ENCODE measurements around the gene ELMO1.

ELMO1 gene

DNA sequence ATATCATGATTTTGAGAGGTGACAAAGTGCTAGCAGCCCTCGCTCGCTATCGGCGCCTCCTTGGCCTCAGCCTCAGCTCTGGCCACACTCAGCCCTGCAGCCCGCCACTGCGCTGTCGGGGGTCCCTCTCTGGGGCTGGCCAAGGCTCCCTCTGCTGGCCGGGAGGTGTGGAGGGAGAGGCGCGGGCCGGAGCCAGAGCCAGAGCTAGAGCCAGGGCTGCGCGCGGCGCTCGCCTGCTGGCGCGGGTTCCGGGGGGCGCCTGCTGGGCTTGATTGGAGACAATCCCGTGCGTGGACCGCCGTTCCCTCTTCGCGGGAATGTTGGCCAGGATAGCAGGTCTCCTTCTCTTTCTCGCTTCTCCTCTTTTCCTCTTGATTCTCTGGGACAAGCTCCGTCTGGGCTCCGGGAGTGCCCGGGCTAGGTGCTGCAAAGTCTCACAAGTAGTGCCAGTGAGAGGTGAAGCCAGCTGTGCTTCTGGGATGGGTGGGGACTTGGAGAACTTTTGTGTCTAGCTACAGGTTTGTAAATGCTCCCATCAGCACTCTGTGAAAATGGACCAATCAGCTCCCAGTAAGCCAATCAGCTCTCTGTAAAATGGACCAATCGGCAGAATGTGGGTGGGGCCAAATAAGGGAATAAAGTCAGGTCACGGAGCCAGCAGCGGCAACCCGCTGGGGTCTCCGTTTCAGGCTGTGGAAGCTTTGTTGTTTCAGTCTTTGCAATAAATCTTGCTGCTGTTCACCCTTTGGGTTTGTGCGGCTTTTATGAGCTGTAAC lies 43.4 kb upstream of the ELMO1 start:
- DNase-seq (ENCODE audit: low spot score), result no peak
- TF ChIP-seq, protein P1, sequence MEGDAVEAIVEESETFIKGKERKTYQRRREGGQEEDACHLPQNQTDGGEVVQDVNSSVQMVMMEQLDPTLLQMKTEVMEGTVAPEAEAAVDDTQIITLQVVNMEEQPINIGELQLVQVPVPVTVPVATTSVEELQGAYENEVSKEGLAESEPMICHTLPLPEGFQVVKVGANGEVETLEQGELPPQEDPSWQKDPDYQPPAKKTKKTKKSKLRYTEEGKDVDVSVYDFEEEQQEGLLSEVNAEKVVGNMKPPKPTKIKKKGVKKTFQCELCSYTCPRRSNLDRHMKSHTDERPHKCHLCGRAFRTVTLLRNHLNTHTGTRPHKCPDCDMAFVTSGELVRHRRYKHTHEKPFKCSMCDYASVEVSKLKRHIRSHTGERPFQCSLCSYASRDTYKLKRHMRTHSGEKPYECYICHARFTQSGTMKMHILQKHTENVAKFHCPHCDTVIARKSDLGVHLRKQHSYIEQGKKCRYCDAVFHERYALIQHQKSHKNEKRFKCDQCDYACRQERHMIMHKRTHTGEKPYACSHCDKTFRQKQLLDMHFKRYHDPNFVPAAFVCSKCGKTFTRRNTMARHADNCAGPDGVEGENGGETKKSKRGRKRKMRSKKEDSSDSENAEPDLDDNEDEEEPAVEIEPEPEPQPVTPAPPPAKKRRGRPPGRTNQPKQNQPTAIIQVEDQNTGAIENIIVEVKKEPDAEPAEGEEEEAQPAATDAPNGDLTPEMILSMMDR (IDR thresholded peaks at IDR 0.05), result no peak
- Histone ChIP-seq H3K4me3 (no peak overlapping the region), H3K27ac (no peak overlapping the region)

DNA sequence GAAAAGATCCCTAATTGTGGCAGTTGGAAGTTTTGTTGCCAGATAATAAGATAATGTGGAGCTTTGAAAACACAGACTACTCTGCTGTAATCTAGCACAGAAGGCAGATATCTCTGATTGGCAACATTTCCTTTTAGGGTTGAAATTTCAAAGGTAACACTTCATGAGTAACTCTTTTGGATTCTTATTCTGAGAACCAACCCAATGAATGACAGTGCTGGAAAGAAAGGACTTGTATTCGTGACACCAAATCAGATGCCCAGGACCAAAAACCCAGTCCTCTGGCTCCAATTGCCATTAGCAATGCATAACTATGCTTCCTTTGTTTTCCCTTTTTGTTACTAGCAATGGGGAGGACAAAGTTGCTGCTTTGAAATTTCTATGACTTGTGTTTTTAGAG lies 41.0 kb upstream of the ELMO1 start:
- no peak for DNase-seq (ENCODE audit: low spot score)
- TF ChIP-seq, protein P1 (IDR thresholded peaks at IDR 0.05), result no peak
- no peak overlapping the region for H3K27ac ChIP-seq
- no peak overlapping the region for H3K4me3 ChIP-seq

DNA sequence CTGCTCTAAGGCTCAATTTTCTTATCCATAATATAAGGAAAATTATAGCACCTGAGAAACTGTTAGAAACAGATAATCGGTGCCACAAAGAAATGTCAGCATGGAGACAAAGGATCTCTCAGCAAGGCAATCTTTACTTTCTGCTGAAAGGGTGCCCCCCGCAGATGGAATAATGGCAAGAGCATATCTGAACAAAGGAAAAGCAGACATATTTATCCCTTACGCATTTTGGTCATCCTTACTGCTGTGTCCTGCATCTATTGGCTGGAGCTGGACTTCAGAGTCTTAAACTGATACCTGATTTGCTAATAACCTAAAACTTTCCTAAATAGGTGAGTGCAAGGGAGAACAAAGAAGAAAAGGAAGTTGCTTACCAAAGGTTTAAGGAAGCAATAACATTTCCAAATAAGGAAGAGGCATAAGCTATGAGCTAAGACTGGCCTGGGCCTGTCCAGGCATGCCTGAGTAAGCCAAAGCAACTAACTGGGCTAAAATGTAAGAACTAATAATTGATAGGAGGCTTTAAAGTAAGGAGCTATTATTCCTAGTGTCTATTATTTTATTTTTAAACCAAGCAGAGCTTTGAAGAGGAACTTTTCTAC lies 39.6 kb upstream of the ELMO1 start:
- TF ChIP-seq, protein P1 (IDR thresholded peaks at IDR 0.05), result no peak
- DNase-seq (ENCODE audit: low spot score), result no peak
- Histone ChIP-seq H3K27ac (no peak overlapping the region), H3K4me3 (no peak overlapping the region)

DNA sequence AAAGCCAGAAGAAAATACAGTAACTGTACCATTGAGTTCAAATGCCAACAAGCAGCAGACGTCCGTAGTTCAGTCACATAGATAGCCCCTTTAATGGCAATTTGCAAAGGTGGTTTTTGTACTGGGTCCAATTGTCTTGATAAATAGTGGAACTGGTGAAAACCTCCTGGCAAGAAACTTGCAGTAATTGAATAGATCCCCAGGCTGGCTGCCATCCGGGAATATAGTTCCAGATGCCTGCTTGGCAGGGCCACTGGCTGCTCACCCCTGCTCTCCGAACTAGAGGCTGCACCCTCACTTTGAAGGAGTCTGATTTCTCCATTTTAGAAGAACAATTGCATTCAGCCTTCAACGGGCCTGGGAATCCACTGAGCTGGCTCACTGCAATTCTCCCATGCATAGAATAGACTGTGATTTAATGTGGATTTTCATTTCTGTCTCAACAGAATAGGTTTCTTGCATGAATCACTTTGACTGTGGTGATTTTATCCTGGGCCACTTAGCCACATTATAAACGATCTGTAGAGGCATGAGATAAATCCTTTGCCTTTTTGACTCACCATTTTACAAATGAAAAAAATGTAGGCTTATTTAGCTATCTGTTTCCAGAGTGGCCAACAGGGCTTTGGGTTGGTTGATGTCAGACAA lies 35.9 kb upstream of the ELMO1 start:
- DNase-seq (ENCODE audit: low spot score), result no peak
- TF ChIP-seq, protein P1 (IDR thresholded peaks at IDR 0.05), result no peak
- Histone ChIP-seq H3K4me3 (no peak overlapping the region), H3K27ac (no peak overlapping the region)

DNA sequence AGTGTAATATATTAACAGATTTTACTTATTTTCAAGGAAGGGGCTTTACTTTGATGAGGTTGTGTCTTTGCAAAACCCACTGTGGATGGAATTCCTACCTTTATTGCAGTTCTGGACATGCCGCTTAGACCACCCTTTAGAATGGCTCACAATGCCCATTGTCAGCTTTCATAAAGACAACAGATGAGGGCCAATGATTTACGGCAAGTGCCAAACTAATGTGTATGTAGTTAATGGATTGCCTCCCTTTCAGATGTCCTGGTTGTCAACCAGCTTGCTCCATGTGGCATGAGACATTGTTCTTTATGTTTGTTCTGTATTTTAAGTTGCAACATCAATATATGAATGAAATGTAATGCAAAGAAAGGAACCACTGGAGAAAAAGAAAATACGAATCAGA lies 35.0 kb upstream of the ELMO1 start:
- Histone ChIP-seq H3K4me3 (no peak overlapping the region), H3K27ac (no peak overlapping the region)
- TF ChIP-seq, protein P1 (IDR thresholded peaks at IDR 0.05), result no peak
- no peak for DNase-seq (ENCODE audit: low spot score)

DNA sequence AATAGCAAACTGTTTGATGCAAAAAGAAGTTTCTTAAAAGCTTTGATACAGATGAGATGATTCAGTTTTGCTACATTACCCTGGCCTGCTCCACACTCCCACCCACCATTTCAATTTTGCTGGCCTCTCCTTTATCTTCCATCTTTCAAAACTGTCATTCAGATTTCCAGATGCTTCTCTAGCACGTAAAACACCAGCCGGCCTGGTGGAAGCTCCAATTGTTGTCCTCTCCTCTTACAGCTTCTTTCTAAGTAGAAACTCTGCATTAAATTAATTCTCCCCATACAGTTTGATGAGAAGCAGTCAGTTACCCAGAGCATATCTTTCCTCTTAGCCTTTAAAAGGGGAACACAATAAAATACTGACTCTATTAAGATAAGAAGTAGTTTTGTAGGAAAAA lies 34.3 kb upstream of the ELMO1 start:
- no peak for DNase-seq (ENCODE audit: low spot score)
- TF ChIP-seq, protein P1 (IDR thresholded peaks at IDR 0.05), result no peak
- H3K4me3 ChIP-seq, result no peak overlapping the region
- H3K27ac ChIP-seq, result no peak overlapping the region
